HCT116 (cell line): ENCODE results near the gene ABHD2. TPM values are rescaled to one million over a fixed set of nuclear protein-coding genes. Genes with fewer than 3 reads are reported as not detected.

Experiments
- ATAC-seq: fragments of 200-7000 bp; cut with Tn5 transposase; 2 replicates; pipeline ENCODE4 v1.9.1; 2020; ENCODE audit warnings: mild to moderate bottlenecking, moderate library complexity
- BruUV-seq: library from RNA; stranded (reverse); fragments of 400-500 nt; replicated peaks from 2 replicates; lab custom pipeline; 2021; lab: Mats Ljungman, UMichigan
- CTCF ChIA-PET: fragments of 300-600 bp; sonication (Branson Sonifier 250); formaldehyde crosslinking; loops from one replicate; lab custom pipeline; 2021; ENCODE audit warnings: antibody characterized with exemption; lab: Charles Lee
- POLR2A ChIA-PET: fragments of 300-600, 350-600 bp; sonication (Branson Sonifier 250); formaldehyde crosslinking; loops from one replicate; lab custom pipeline; 2021; ENCODE audit warnings: antibody characterized with exemption; lab: Charles Lee
- RAD21 ChIA-PET, 2 experiments: fragments of 300-600 bp; sonication (Branson Sonifier 250); formaldehyde crosslinking; loops; one replicate each; lab custom pipeline; 2023; ENCODE audit warnings: low total read pairs in 2 of 2; ENCODE audit not compliant: uncharacterized antibody in 2 of 2, unreplicated experiment in 2 of 2, low non-redundant PET in 1 of 2; lab: Charles Lee
- DNase-seq: peaks from one replicate; pipeline ENCODE4 v3.0.0-alpha.2; 2010; ENCODE audit warnings: low read depth, low spot score
- H2AFZ ChIP-seq: fragments of 200-600 bp; shearing (Covaris generic), sonication (generic); 2 replicates; pipeline ENCODE4 v1.6.1; 2017; ENCODE audit warnings: low read depth, mixed run types, mixed read lengths, antibody characterized with exemption, low read length; ENCODE audit not compliant: poor library complexity, severe bottlenecking
- H3K27ac ChIP-seq: 2 replicates; pipeline ENCODE4 v1.5.1; 2012; ENCODE audit warnings: low read depth, low read length
- H3K27me3 ChIP-seq: fragments of 200-600 bp; sonication (generic); 2 replicates; pipeline ENCODE4 v1.6.1; 2016; ENCODE audit warnings: mixed run types, low read length, mixed read lengths; ENCODE audit not compliant: insufficient read depth
- H3K36me3 ChIP-seq, 2 experiments: fragments of 200-500 bp in 1 of 2; fragments of 200-600 bp in 1 of 2; sonication (Bioruptor generic) in 1 of 2; sonication (generic) in 1 of 2; 2 replicates each; pipeline versions ENCODE4 v1.5.1 to v1.6.1; 2014 to 2016; ENCODE audit warnings: low read length in 2 of 2, inconsistent platforms in 1 of 2, mixed read lengths in 1 of 2, mixed run types in 1 of 2; ENCODE audit not compliant: insufficient read depth in 2 of 2, control insufficient read depth in 1 of 2
- H3K4me1 ChIP-seq, 2 experiments: fragments of 200-600 bp in 1 of 2; sonication (generic) in 1 of 2; 2 replicates each; pipeline versions ENCODE4 v1.5.1 to v1.6.1; 2012 to 2017; ENCODE audit warnings: low read length in 2 of 2, inconsistent platforms in 1 of 2, mild to moderate bottlenecking in 1 of 2, mixed read lengths in 1 of 2, mixed run types in 1 of 2, moderate library complexity in 1 of 2; ENCODE audit not compliant: insufficient read depth in 2 of 2, control insufficient read depth in 1 of 2
- H3K4me2 ChIP-seq: fragments of 200-600 bp; sonication (generic); 2 replicates; pipeline ENCODE4 v1.6.1; 2017; ENCODE audit warnings: mixed run types, low read length, mixed read lengths
- H3K4me3 ChIP-seq, 2 experiments: fragments of 200-600 bp in 1 of 2; sonication (generic) in 1 of 2; replicated peaks in 1 of 2; 2 replicates each; pipeline ENCODE4 v1.5.1; 2011 to 2016; ENCODE audit warnings: low read length in 2 of 2, control low read depth in 1 of 2, low read depth in 1 of 2, mild to moderate bottlenecking in 1 of 2, mixed read lengths in 1 of 2, mixed run types in 1 of 2
- H3K79me2 ChIP-seq: fragments of 200-600 bp; sonication (generic); 2 replicates; pipeline ENCODE4 v1.6.1; 2017; ENCODE audit warnings: mild to moderate bottlenecking, mixed run types, low read length, moderate library complexity, mixed read lengths; ENCODE audit not compliant: insufficient read depth
- H3K9ac ChIP-seq: fragments of 200-600 bp; sonication (generic); 2 replicates; pipeline ENCODE4 v1.6.1; 2016; ENCODE audit warnings: low read length, mixed read lengths
- H3K9me2 ChIP-seq: fragments of 200-600 bp; sonication (generic), shearing (Covaris generic); 2 replicates; pipeline ENCODE4 v1.6.1; 2017; ENCODE audit warnings: mixed run types, mild to moderate bottlenecking, moderate library complexity; ENCODE audit not compliant: insufficient read depth
- H3K9me3 ChIP-seq, 2 experiments: fragments of 200-500 bp in 1 of 2; fragments of 200-600 bp in 1 of 2; sonication (Bioruptor generic) in 1 of 2; sonication (generic) in 1 of 2; 2 replicates each; pipeline ENCODE4 v1.6.1; 2014 to 2017; ENCODE audit warnings: low read length in 2 of 2, mixed read lengths in 2 of 2, inconsistent platforms in 1 of 2, low read depth in 1 of 2, mild to moderate bottlenecking in 1 of 2, mixed run types in 1 of 2, moderate library complexity in 1 of 2; ENCODE audit not compliant: control insufficient read depth in 1 of 2, insufficient read depth in 1 of 2
- H4K20me1 ChIP-seq: fragments of 200-600 bp; sonication (generic), shearing (Covaris generic); 2 replicates; pipeline ENCODE4 v1.6.1; 2017; ENCODE audit warnings: mixed run types, mild to moderate bottlenecking, moderate library complexity; ENCODE audit not compliant: insufficient read depth
- CBX3 ChIP-seq: IDR thresholded peaks from 2 replicates; pipeline ENCODE4 v1.6.1; 2012; ENCODE audit warnings: low read depth
- CEBPB ChIP-seq: IDR thresholded peaks from 2 replicates; pipeline ENCODE4 v1.6.1; 2012; ENCODE audit warnings: low read depth
- ELF1 ChIP-seq: IDR thresholded peaks from 2 replicates; pipeline ENCODE4 v1.6.1; 2012; ENCODE audit warnings: low read depth, borderline replicate concordance
- FOSL1 ChIP-seq: IDR thresholded peaks from 2 replicates; pipeline ENCODE4 v1.6.1; 2012; ENCODE audit warnings: low read depth
- JUND ChIP-seq: IDR thresholded peaks from 2 replicates; pipeline ENCODE4 v1.6.1; 2012
- POLR2A ChIP-seq: IDR thresholded peaks from 2 replicates; pipeline ENCODE4 v1.7.0; 2011; ENCODE audit warnings: borderline replicate concordance; ENCODE audit not compliant: insufficient read depth, insufficient read length; ENCODE audit errors: extremely low read depth
- POLR2AphosphoS5 ChIP-seq: IDR thresholded peaks from 2 replicates; pipeline ENCODE4 v1.6.1; 2011; ENCODE audit warnings: mild to moderate bottlenecking, low read depth, low read length, moderate library complexity
- RAD21 ChIP-seq: IDR thresholded peaks from 2 replicates; pipeline ENCODE4 v1.6.1; 2012; ENCODE audit warnings: low read depth, mild to moderate bottlenecking
- SIN3A ChIP-seq: IDR thresholded peaks from 2 replicates; pipeline ENCODE4 v1.6.1; 2012; ENCODE audit warnings: low read depth
- SP1 ChIP-seq: IDR thresholded peaks from 2 replicates; pipeline ENCODE4 v1.6.1; 2012; ENCODE audit warnings: low read depth
- SRF ChIP-seq: IDR thresholded peaks from 2 replicates; pipeline ENCODE4 v1.6.1; 2012; ENCODE audit warnings: low read depth
- TCF7L2 ChIP-seq: IDR thresholded peaks from 2 replicates; pipeline ENCODE4 v1.7.0; 2011; ENCODE audit warnings: borderline replicate concordance, inconsistent platforms; ENCODE audit not compliant: insufficient read depth, insufficient read length; ENCODE audit errors: extremely low read depth
- ZFX ChIP-seq: fragments of 450-650 bp; IDR thresholded peaks from 2 replicates; pipeline ENCODE4 v1.6.1; 2017
- ZNF274 ChIP-seq: fragments of 200-500 bp; sonication (Bioruptor generic); IDR thresholded peaks from 2 replicates; pipeline ENCODE4 v1.6.1; 2014; ENCODE audit warnings: mild to moderate bottlenecking, low read depth, low read length, inconsistent platforms
- intact Hi-C: fragments of 100-400 bp; cut with micrococcal nuclease; formaldehyde crosslinking; loops from 2 replicates; pipeline ENCODE4 v1.10.0; 2022
- total RNA-seq: library from RNA; stranded (reverse); gene quantifications from one replicate; pipeline ENCODE4 v1.2.1, GENCODE V29; 2021; ENCODE audit not compliant: unreplicated experiment
- TF ChIP-seq, protein P1 (sequence below), 3 experiments: fragments of 200-600 bp in 1 of 3; sonication (generic) in 1 of 3; IDR thresholded peaks in 2 of 3; conservative IDR thresholded peaks in 1 of 3; 2 replicates each; pipeline ENCODE4 v1.5.1; 2012 to 2017; ENCODE audit warnings: low read depth in 2 of 3, low read length in 2 of 3, antibody characterized with exemption in 1 of 3, borderline replicate concordance in 1 of 3, control low read depth in 1 of 3, mild to moderate bottlenecking in 1 of 3, mixed read lengths in 1 of 3, mixed run types in 1 of 3, moderate library complexity in 1 of 3; ENCODE audit not compliant: insufficient read depth in 1 of 3
- TF ChIP-seq, protein P2 (sequence below): IDR thresholded peaks from 2 replicates; pipeline ENCODE4 v1.6.1; 2012; ENCODE audit warnings: low read depth

Gene ABHD2
- total RNA-seq, 1 experiment from 2014 or later, result 40.8 TPM

DNA sequence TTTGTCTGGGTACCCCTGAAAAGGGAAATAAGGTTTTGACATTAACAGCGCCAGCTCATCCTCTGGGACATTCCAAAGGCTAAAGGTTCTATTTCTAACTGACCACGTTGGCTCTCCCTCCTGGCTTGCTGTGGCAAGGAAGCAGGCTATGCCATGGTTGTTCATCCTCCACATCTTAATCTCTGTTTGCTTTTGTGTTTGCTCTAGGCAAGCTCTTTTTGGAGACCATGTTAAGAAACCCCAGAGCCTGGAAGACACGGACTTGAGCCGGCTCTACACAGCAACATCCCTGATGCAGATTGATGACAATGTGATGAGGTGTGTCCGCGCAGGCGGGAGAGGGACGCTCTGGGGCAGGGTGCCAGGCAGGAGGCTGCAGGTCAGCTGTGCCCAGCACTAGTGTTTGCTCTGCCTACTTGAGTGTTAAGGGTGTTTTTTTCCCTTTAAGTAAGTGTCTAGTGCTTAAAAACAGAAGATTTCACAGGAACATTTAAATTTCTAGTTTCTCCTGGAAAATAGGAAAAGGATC is 99.8 kb downstream of the ABHD2 start:
- RAD21 ChIA-PET, result no interaction called here
- Histone ChIP-seq H2AFZ (no peak overlapping the region), H3K27me3 (no peaks in the 10 kb centered on the region), H3K9me3 (no peaks in the 10 kb centered on the region), H3K27ac (no peak overlapping the region), H3K36me3 (no peaks in the 10 kb centered on the region)
- no TSS peak for BruUV-seq
- TF ChIP-seq FOSL1, result no peak
- TF ChIP-seq, all 23 proteins: peak for 0
- DNase-seq (no peak), ATAC-seq (no peak)
- Histone ChIP-seq H3K9ac (no peak overlapping the region), H3K79me2 (no peaks in the 10 kb centered on the region), H3K4me1 (no peaks in the 10 kb centered on the region), H3K9me2 (no peaks in the 10 kb centered on the region), H4K20me1 (no peaks in the 10 kb centered on the region), H3K4me2 (no peak overlapping the region), H3K4me3 (no peak overlapping the region)
- ChIA-PET CTCF (interaction anchor here (1.7 kb wide), 1 partner anchor 10 kb away, joined by 6 read pairs; no protein-coding TSS in a partner anchor), POLR2A (no interaction called here)
- intact Hi-C loops, result no loop called here

DNA sequence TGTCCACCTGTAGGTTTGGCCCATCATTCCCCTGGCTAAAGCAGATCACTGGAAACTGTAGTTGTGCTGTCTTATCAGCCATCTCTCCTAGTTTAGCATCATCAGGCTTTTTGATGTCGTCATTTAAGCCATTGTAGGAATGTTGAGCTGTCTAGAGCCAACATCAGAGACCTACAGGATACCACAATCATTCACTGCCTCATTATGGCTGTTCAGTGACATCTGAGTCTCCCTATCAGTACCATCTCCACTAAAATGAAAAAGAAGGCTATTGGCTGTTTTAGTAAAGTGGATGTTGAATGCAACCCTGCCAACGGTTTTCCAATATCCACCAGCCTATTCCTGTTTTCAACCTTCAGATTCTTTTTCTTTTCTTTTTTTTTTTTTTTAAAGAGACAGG is 103.9 kb downstream of the ABHD2 start:
- no peaks in the 10 kb centered on the region for H3K36me3 ChIP-seq
- TF ChIP-seq ZNF274, result no peak
- no peak for TF ChIP-seq POLR2AphosphoS5
- TF ChIP-seq SRF, result no peak
- TF ChIP-seq CEBPB, result no peak
- no peak for TF ChIP-seq SIN3A
- TF ChIP-seq JUND, result no peak
- no peak for TF ChIP-seq ELF1
- TF ChIP-seq, protein P1, sequence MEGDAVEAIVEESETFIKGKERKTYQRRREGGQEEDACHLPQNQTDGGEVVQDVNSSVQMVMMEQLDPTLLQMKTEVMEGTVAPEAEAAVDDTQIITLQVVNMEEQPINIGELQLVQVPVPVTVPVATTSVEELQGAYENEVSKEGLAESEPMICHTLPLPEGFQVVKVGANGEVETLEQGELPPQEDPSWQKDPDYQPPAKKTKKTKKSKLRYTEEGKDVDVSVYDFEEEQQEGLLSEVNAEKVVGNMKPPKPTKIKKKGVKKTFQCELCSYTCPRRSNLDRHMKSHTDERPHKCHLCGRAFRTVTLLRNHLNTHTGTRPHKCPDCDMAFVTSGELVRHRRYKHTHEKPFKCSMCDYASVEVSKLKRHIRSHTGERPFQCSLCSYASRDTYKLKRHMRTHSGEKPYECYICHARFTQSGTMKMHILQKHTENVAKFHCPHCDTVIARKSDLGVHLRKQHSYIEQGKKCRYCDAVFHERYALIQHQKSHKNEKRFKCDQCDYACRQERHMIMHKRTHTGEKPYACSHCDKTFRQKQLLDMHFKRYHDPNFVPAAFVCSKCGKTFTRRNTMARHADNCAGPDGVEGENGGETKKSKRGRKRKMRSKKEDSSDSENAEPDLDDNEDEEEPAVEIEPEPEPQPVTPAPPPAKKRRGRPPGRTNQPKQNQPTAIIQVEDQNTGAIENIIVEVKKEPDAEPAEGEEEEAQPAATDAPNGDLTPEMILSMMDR (IDR thresholded peaks at IDR 0.05 in 2 of 3, conservative IDR thresholded peaks at IDR 0.05 in 1 of 3; ENCODE audit: borderline replicate concordance in 1 of 3, insufficient read depth in 1 of 3, low read depth in 2 of 3, low read length in 2 of 3), result no peak
- TF ChIP-seq CBX3, result no peak
- TF ChIP-seq ZFX, result no peak
- TF ChIP-seq, protein P2, sequence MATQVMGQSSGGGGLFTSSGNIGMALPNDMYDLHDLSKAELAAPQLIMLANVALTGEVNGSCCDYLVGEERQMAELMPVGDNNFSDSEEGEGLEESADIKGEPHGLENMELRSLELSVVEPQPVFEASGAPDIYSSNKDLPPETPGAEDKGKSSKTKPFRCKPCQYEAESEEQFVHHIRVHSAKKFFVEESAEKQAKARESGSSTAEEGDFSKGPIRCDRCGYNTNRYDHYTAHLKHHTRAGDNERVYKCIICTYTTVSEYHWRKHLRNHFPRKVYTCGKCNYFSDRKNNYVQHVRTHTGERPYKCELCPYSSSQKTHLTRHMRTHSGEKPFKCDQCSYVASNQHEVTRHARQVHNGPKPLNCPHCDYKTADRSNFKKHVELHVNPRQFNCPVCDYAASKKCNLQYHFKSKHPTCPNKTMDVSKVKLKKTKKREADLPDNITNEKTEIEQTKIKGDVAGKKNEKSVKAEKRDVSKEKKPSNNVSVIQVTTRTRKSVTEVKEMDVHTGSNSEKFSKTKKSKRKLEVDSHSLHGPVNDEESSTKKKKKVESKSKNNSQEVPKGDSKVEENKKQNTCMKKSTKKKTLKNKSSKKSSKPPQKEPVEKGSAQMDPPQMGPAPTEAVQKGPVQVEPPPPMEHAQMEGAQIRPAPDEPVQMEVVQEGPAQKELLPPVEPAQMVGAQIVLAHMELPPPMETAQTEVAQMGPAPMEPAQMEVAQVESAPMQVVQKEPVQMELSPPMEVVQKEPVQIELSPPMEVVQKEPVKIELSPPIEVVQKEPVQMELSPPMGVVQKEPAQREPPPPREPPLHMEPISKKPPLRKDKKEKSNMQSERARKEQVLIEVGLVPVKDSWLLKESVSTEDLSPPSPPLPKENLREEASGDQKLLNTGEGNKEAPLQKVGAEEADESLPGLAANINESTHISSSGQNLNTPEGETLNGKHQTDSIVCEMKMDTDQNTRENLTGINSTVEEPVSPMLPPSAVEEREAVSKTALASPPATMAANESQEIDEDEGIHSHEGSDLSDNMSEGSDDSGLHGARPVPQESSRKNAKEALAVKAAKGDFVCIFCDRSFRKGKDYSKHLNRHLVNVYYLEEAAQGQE, result no peak
- no peak for TF ChIP-seq POLR2A
- TF ChIP-seq SP1, result no peak
- TF ChIP-seq TCF7L2, result no peak
- no peak for TF ChIP-seq RAD21

More for the DNA sequence above, 103.9 kb downstream of the ABHD2 start:
- Histone ChIP-seq H2AFZ (no peak overlapping the region), H3K27me3 (no peaks in the 10 kb centered on the region), H3K79me2 (no peaks in the 10 kb centered on the region), H3K4me3 (no peak overlapping the region), H3K9me2 (no peaks in the 10 kb centered on the region), H4K20me1 (no peaks in the 10 kb centered on the region), H3K4me2 (no peak overlapping the region), H3K4me1 (peaks cover 6 to 9% of the 10 kb centered on the region in 2 experiments), H3K9me3 (no peaks in the 10 kb centered on the region), H3K9ac (no peak overlapping the region), H3K27ac (no peak overlapping the region)
- intact Hi-C loops, result no loop called here
- DNase-seq, result no peak
- no TSS peak for BruUV-seq
- POLR2A ChIA-PET, result no interaction called here
- RAD21 ChIA-PET, result no interaction called here
- ATAC-seq, result no peak
- CTCF ChIA-PET, result no interaction called here
